Neuronal stem cell (in vitro differentiated cells): ENCODE results near the gene TOPBP1.

Experiments used
- DNase-seq: peaks from one replicate; pipeline ENCODE4 v3.0.0-alpha.2; 2013; ENCODE audit warnings: low spot score
- H2AFZ ChIP-seq: one replicate; pipeline ENCODE4 v1.6.1; 2013; ENCODE audit warnings: mild to moderate bottlenecking, low read length, inconsistent platforms
- H2AK5ac ChIP-seq: 2 replicates; pipeline ENCODE4 v1.6.1; 2013; ENCODE audit warnings: low read depth, mild to moderate bottlenecking, inconsistent platforms, low read length, moderate library complexity, mixed read lengths
- H2BK120ac ChIP-seq: 2 replicates; pipeline ENCODE4 v1.6.1; 2013; ENCODE audit warnings: low read depth, mild to moderate bottlenecking, inconsistent platforms, low read length, moderate library complexity, mixed read lengths
- H2BK12ac ChIP-seq: one replicate; pipeline ENCODE4 v1.6.1; 2013; ENCODE audit warnings: low read length, inconsistent platforms
- H2BK15ac ChIP-seq: 2 replicates; pipeline ENCODE4 v1.6.1; 2013; ENCODE audit warnings: mild to moderate bottlenecking, low read length, inconsistent platforms, mixed read lengths
- H2BK5ac ChIP-seq: one replicate; pipeline ENCODE4 v1.6.1; 2013; ENCODE audit warnings: inconsistent platforms, mild to moderate bottlenecking, low read length, moderate library complexity
- H3K14ac ChIP-seq: one replicate; pipeline ENCODE4 v1.6.1; 2013; ENCODE audit warnings: low read length, inconsistent platforms
- H3K18ac ChIP-seq: 2 replicates; pipeline ENCODE4 v1.6.1; 2013; ENCODE audit warnings: low read length, inconsistent platforms
- H3K23ac ChIP-seq: 2 replicates; pipeline ENCODE4 v1.6.1; 2013; ENCODE audit warnings: low read depth, mild to moderate bottlenecking, mixed read lengths, low read length, inconsistent platforms; ENCODE audit not compliant: poor library complexity
- H3K27ac ChIP-seq: replicated peaks from 3 replicates; pipeline ENCODE4 v1.5.1; 2013; ENCODE audit warnings: low read length, inconsistent platforms
- H3K27me3 ChIP-seq, 3 experiments: 2 replicates each; pipeline ENCODE4 v1.6.1; 2013; ENCODE audit warnings: low read length in 3 of 3, mild to moderate bottlenecking in 2 of 3, inconsistent platforms in 1 of 3, low read depth in 1 of 3, mixed read lengths in 1 of 3, moderate library complexity in 1 of 3; ENCODE audit not compliant: control insufficient read depth in 3 of 3, insufficient read depth in 3 of 3
- H3K36me3 ChIP-seq, 2 donors: replicated peaks in 1 of 2; 2 replicates each; pipeline ENCODE4 v1.6.1; 2013; ENCODE audit warnings: low read length in 2 of 2; ENCODE audit not compliant: control insufficient read depth in 2 of 2, insufficient read depth in 2 of 2
- H3K4ac ChIP-seq: 2 replicates; pipeline ENCODE4 v1.6.1; 2013; ENCODE audit warnings: inconsistent platforms, mild to moderate bottlenecking, low read length, moderate library complexity
- H3K4me1 ChIP-seq, 2 donors: 1 replicate in 1 of 2; 2 replicates in 1 of 2; pipeline ENCODE4 v1.6.1; 2013; ENCODE audit warnings: low read length in 2 of 2, low read depth in 1 of 2; ENCODE audit not compliant: control insufficient read depth in 2 of 2, insufficient read depth in 1 of 2
- H3K4me2 ChIP-seq: one replicate; pipeline ENCODE4 v1.6.1; 2013; ENCODE audit warnings: mild to moderate bottlenecking, low read length, inconsistent platforms; ENCODE audit not compliant: insufficient read depth, poor library complexity, severe bottlenecking
- H3K4me3 ChIP-seq, 2 donors: 2 replicates each; pipeline ENCODE4 v1.5.1; 2013; ENCODE audit warnings: low read length in 2 of 2, mild to moderate bottlenecking in 2 of 2, inconsistent platforms in 1 of 2, moderate library complexity in 1 of 2
- H3K79me1 ChIP-seq: one replicate; pipeline ENCODE4 v1.6.1; 2013; ENCODE audit warnings: low read depth, mild to moderate bottlenecking, inconsistent platforms, low read length, moderate library complexity
- H3K9ac ChIP-seq: one replicate; pipeline ENCODE4 v1.6.1; 2013; ENCODE audit warnings: mild to moderate bottlenecking, low read depth, low read length, inconsistent platforms; ENCODE audit not compliant: poor library complexity
- H3K9me3 ChIP-seq, 2 donors: replicated peaks in 1 of 2; 2 replicates each; pipeline versions ENCODE3 to v1.6.1; 2013; ENCODE audit warnings: low read length in 2 of 2, mild to moderate bottlenecking in 2 of 2, inconsistent platforms in 1 of 2, low read depth in 1 of 2, mixed read lengths in 1 of 2, moderate library complexity in 1 of 2; ENCODE audit not compliant: control insufficient read depth in 2 of 2, insufficient read depth in 1 of 2
- H4K8ac ChIP-seq: one replicate; pipeline ENCODE4 v1.6.1; 2013; ENCODE audit warnings: low read depth, mild to moderate bottlenecking, inconsistent platforms, low read length, moderate library complexity
- H4K91ac ChIP-seq: one replicate; pipeline ENCODE4 v1.6.1; 2013; ENCODE audit warnings: low read length, low read depth, mild to moderate bottlenecking, inconsistent platforms; ENCODE audit not compliant: poor library complexity
- WGBS, 2 donors: extraction: QIAGEN DNeasy Blood & Tissue Kit; methylation state at CpG; one replicate each; pipeline ENCODE4 v1.1.7; 2013; ENCODE audit warnings: missing lambda C conversion rate in 2 of 2, mixed read lengths in 1 of 2; ENCODE audit not compliant: insufficient read length in 2 of 2, insufficient replicate concordance in 1 of 2; ENCODE audit errors: extremely low coverage in 2 of 2; 5-methylcytosine and 5-hydroxymethylcytosine counted together

The TOPBP1 gene

GRCh38 chr3:133672461-133672860, 10.7 kb upstream of the TOPBP1 start:
- no peak overlapping the region for H3K18ac ChIP-seq
- no peak overlapping the region for H3K27ac ChIP-seq
- no peak overlapping the region for H3K4ac ChIP-seq
- H3K36me3 ChIP-seq: no peaks in the 10 kb centered on the region
- no peaks in the 10 kb centered on the region for H3K79me1 ChIP-seq
- no peak overlapping the region for H2AK5ac ChIP-seq
- H2BK12ac ChIP-seq: no peak overlapping the region
- no peak overlapping the region for H3K23ac ChIP-seq
- H3K4me2 ChIP-seq: no peak overlapping the region
- no CpG with 5 or more reads among the region's 2 CpGs for WGBS, 2 donors
- H2BK5ac ChIP-seq: no peak overlapping the region
- H4K8ac ChIP-seq: no peak overlapping the region
- H2BK15ac ChIP-seq: no peak overlapping the region
- H3K4me3 ChIP-seq: no peak overlapping the region
- H3K27me3 ChIP-seq: peaks cover 9 to 66% (median 30%) of the 10 kb centered on the region in 3 experiments
- no peak for DNase-seq
- no peak overlapping the region for H4K91ac ChIP-seq
- H3K4me1 ChIP-seq: peaks cover 8 to 10% of the 10 kb centered on the region in 2 donors
- no peak overlapping the region for H3K9ac ChIP-seq
- peaks cover 2% of the 10 kb centered on the region in 2 donors for H3K9me3 ChIP-seq
- H2AFZ ChIP-seq: no peak overlapping the region
- H3K14ac ChIP-seq: no peak overlapping the region
- no peak overlapping the region for H2BK120ac ChIP-seq

GRCh38 chr3:133670525-133670995, 8.8 kb upstream of the TOPBP1 start:
- H3K18ac ChIP-seq: no peak overlapping the region
- no peak overlapping the region for H3K4me3 ChIP-seq
- no peaks in the 10 kb centered on the region for H3K36me3 ChIP-seq
- no CpG with 5 or more reads among the region's 3 CpGs for WGBS, 2 donors
- no peak overlapping the region for H2BK5ac ChIP-seq
- H2AK5ac ChIP-seq: no peak overlapping the region
- no peak overlapping the region for H2BK12ac ChIP-seq
- no peak overlapping the region for H2BK15ac ChIP-seq
- H4K91ac ChIP-seq: no peak overlapping the region
- H3K9me3 ChIP-seq: peaks cover under 1 to 2% of the 10 kb centered on the region in 2 donors
- H3K27ac ChIP-seq: no peak overlapping the region
- H4K8ac ChIP-seq: no peak overlapping the region
- peaks cover 7 to 8% of the 10 kb centered on the region in 2 donors for H3K4me1 ChIP-seq
- no peak overlapping the region for H3K14ac ChIP-seq
- peaks cover 9 to 50% (median 22%) of the 10 kb centered on the region in 3 experiments for H3K27me3 ChIP-seq
- no peak for DNase-seq
- H3K9ac ChIP-seq: no peak overlapping the region
- H3K79me1 ChIP-seq: no peaks in the 10 kb centered on the region
- H3K23ac ChIP-seq: no peak overlapping the region
- H3K4ac ChIP-seq: no peak overlapping the region
- no peak overlapping the region for H2BK120ac ChIP-seq
- H2AFZ ChIP-seq: no peak overlapping the region
- H3K4me2 ChIP-seq: no peak overlapping the region

- no peak overlapping the region for H3K27ac ChIP-seq
Measured at GRCh38 chr3:133669949-133670524, 8.3 kb upstream of the TOPBP1 start.

GRCh38 chr3:133667118-133667517, 5.4 kb upstream of the TOPBP1 start:
- WGBS, 2 donors: no CpG with 5 or more reads among the region's 2 CpGs
- H2AFZ ChIP-seq: no peak overlapping the region
- no peak for DNase-seq

More at GRCh38 chr3:133669949-133670524, 8.3 kb upstream of the TOPBP1 start:
- H2BK120ac ChIP-seq: no peak overlapping the region
- no peak overlapping the region for H2AFZ ChIP-seq
- H4K8ac ChIP-seq: no peak overlapping the region
- no peak for DNase-seq
- peaks cover 0 to 2% of the 10 kb centered on the region in 2 donors for H3K9me3 ChIP-seq
- H2BK5ac ChIP-seq: no peak overlapping the region
- peaks cover 9 to 45% (median 21%) of the 10 kb centered on the region in 3 experiments for H3K27me3 ChIP-seq
- H3K23ac ChIP-seq: no peak overlapping the region
- no peak overlapping the region for H2AK5ac ChIP-seq
- H3K36me3 ChIP-seq: no peaks in the 10 kb centered on the region
- H3K4me1 ChIP-seq: peaks cover 7 to 8% of the 10 kb centered on the region in 2 donors
- H2BK15ac ChIP-seq: no peak overlapping the region
- no peaks in the 10 kb centered on the region for H3K79me1 ChIP-seq
- no peak overlapping the region for H3K4me2 ChIP-seq
- no peak overlapping the region for H3K4me3 ChIP-seq
- H2BK12ac ChIP-seq: no peak overlapping the region
- H4K91ac ChIP-seq: no peak overlapping the region
- WGBS, 2 donors: no CpG with 5 or more reads among the region's 4 CpGs
- H3K4ac ChIP-seq: no peak overlapping the region
- H3K18ac ChIP-seq: no peak overlapping the region
- H3K9ac ChIP-seq: no peak overlapping the region
- no peak overlapping the region for H3K14ac ChIP-seq

More at GRCh38 chr3:133667118-133667517, 5.4 kb upstream of the TOPBP1 start:
- Histone ChIP-seq H3K14ac (no peak overlapping the region), H3K9me3 (peaks cover 0 to 2% of the 10 kb centered on the region in 2 donors), H3K79me1 (no peaks in the 10 kb centered on the region), H4K8ac (no peak overlapping the region), H3K18ac (no peak overlapping the region), H3K27ac (no peak overlapping the region), H3K4me2 (no peak overlapping the region), H2BK120ac (no peak overlapping the region), H3K9ac (no peak overlapping the region), H3K23ac (no peak overlapping the region), H2BK15ac (no peak overlapping the region), H2BK5ac (no peak overlapping the region), H3K36me3 (no peaks in the 10 kb centered on the region), H3K27me3 (peaks cover 0 to 23% (median 0%) of the 10 kb centered on the region in 3 experiments), H3K4me3 (no peak overlapping the region), H2AK5ac (no peak overlapping the region), H4K91ac (no peak overlapping the region), H3K4me1 (peaks cover 3 to 7% of the 10 kb centered on the region in 2 donors), H2BK12ac (no peak overlapping the region), H3K4ac (no peak overlapping the region)
